HepG2 (cell line): Measurements from ENCODE around the gene KDM8. TPM values are rescaled to one million over a fixed set of nuclear protein-coding genes. Genes with fewer than 3 reads are reported as not detected.
A peak's percentile ranks its signal among the peaks of the same experiment; 100 is the strongest.

Experiments used
- ARNTL ChIP-seq: sonication (generic); formaldehyde crosslinking; IDR thresholded peaks from 2 replicates; pipeline ENCODE4 v1.4.0; 2020; ENCODE audit warnings: mild to moderate bottlenecking, missing genetic modification reagents
- FOXO1 ChIP-seq: sonication (generic); formaldehyde crosslinking; IDR thresholded peaks from 2 replicates; pipeline ENCODE4 v1.4.0; 2020; ENCODE audit warnings: missing genetic modification reagents
- HMG20A ChIP-seq: IDR thresholded peaks from 2 replicates; pipeline ENCODE4 v1.6.1; 2016; ENCODE audit warnings: borderline replicate concordance
- KDM6A ChIP-seq: IDR thresholded peaks from 2 replicates; pipeline ENCODE4 v1.6.1; 2016; ENCODE audit warnings: low read depth
- NR1H2 ChIP-seq: sonication (generic); formaldehyde crosslinking; IDR thresholded peaks from 2 replicates; pipeline ENCODE4 v1.8.1; 2022; ENCODE audit warnings: low read depth, missing genetic modification reagents, borderline replicate concordance
- NR2F1 ChIP-seq, 2 experiments: fragments of 450-650 bp in 1 of 2; formaldehyde crosslinking in 1 of 2; IDR thresholded peaks; 2 replicates each; pipeline versions ENCODE4 v1.5.0 to v1.6.1; 2016 to 2020; ENCODE audit warnings: mild to moderate bottlenecking in 1 of 2, missing compliant biosample characterization in 1 of 2, missing genetic modification reagents in 1 of 2, moderate library complexity in 1 of 2
- PHB2 ChIP-seq: fragments of 450-650 bp; IDR thresholded peaks from 2 replicates; pipeline ENCODE4 v1.6.1; 2018; ENCODE audit not compliant: partially characterized antibody
- POGZ ChIP-seq: sonication (generic); formaldehyde crosslinking; IDR thresholded peaks from 2 replicates; pipeline ENCODE4 v1.4.0; 2020; ENCODE audit warnings: mild to moderate bottlenecking, missing genetic modification reagents
- RFX1 ChIP-seq: fragments of 450-650 bp; IDR thresholded peaks from 2 replicates; pipeline ENCODE4 v1.6.1; 2017
- SMC3 ChIP-seq: IDR thresholded peaks from 2 replicates; pipeline ENCODE4 v1.6.1; 2011; ENCODE audit warnings: low read length, improper control_type of control experiment
- TMF1 ChIP-seq: sonication (generic); formaldehyde crosslinking; IDR thresholded peaks from 2 replicates; pipeline ENCODE4 v1.8.1; 2022; ENCODE audit warnings: low read depth, missing genetic modification reagents
- ZNF234 ChIP-seq: sonication (generic); formaldehyde crosslinking; conservative IDR thresholded peaks from 2 replicates; pipeline ENCODE4 v1.5.1; 2020; ENCODE audit warnings: mild to moderate bottlenecking, missing genetic modification reagents
- ZNF235 ChIP-seq: sonication (generic); formaldehyde crosslinking; IDR thresholded peaks from 2 replicates; pipeline ENCODE4 v1.8.1; 2023; ENCODE audit warnings: mild to moderate bottlenecking, missing genetic modification reagents, borderline replicate concordance
- ZNF264 ChIP-seq: sonication (generic); formaldehyde crosslinking; IDR thresholded peaks from 2 replicates; pipeline ENCODE4 v1.4.0; 2020; ENCODE audit warnings: missing genetic modification reagents
- ZNF33B ChIP-seq: sonication (generic); formaldehyde crosslinking; IDR thresholded peaks from 2 replicates; pipeline ENCODE4 v1.5.1; 2020; ENCODE audit warnings: mild to moderate bottlenecking, missing genetic modification reagents
- ZNF768 ChIP-seq: sonication (generic); formaldehyde crosslinking; IDR thresholded peaks from 2 replicates; pipeline ENCODE4 v1.4.0; 2020; ENCODE audit warnings: missing genetic modification reagents
- ZSCAN29 ChIP-seq: sonication (generic); formaldehyde crosslinking; conservative IDR thresholded peaks from 2 replicates; pipeline ENCODE4 v1.4.0; 2020; ENCODE audit warnings: mild to moderate bottlenecking, missing genetic modification reagents
- ZSCAN31 ChIP-seq: sonication (generic); formaldehyde crosslinking; IDR thresholded peaks from 2 replicates; pipeline ENCODE4 v1.5.0; 2020; ENCODE audit warnings: low read depth, mild to moderate bottlenecking, missing genetic modification reagents
- polyA plus RNA-seq, 8 experiments: library from polyadenylated mRNA; depleted of rRNA in 3 of 8; stranded (reverse) in 7 of 8; unstranded in 1 of 8; fragments of >200 nt; fragmentation: Illumina TruSeq in 4 of 8; extraction: Trizol in 4 of 8; gene quantifications; 2 replicates each; pipeline versions ENCODE4 v1.2.1 to v1.2.3, GENCODE V29; 2011 to 2016; ENCODE audit warnings: low read depth in 4 of 8, missing spikeins in 1 of 8, mixed read lengths in 1 of 8; ENCODE audit not compliant: insufficient read depth in 1 of 8
- total RNA-seq, 5 experiments: library from RNA; depleted of rRNA; stranded (reverse); fragments of >200 nt; fragmentation: Illumina TruSeq; extraction: Trizol; gene quantifications; 2 replicates each; pipeline ENCODE4 v1.2.3, GENCODE V29; 2016; ENCODE audit warnings: low read depth in 1 of 5
- TF ChIP-seq, protein P1 (sequence below): sonication (generic); formaldehyde crosslinking; IDR thresholded peaks from 2 replicates; pipeline ENCODE4 v1.4.0; 2020; ENCODE audit warnings: missing genetic modification reagents, borderline replicate concordance
- TF ChIP-seq, protein P2 (sequence below): sonication (generic); formaldehyde crosslinking; IDR thresholded peaks from 2 replicates; pipeline ENCODE4 v1.4.0; 2020; ENCODE audit warnings: low read depth, mild to moderate bottlenecking, missing genetic modification reagents
- TF ChIP-seq, protein P3 (sequence below): sonication (generic); formaldehyde crosslinking; IDR thresholded peaks from 2 replicates; pipeline ENCODE4 v1.4.0; 2020; ENCODE audit warnings: mild to moderate bottlenecking, missing genetic modification reagents
- TF ChIP-seq, protein P4 (sequence below): sonication (generic); formaldehyde crosslinking; conservative IDR thresholded peaks from 2 replicates; pipeline ENCODE4 v1.4.0; 2020; ENCODE audit warnings: missing genetic modification reagents

KDM8 gene
- total and polyA plus RNA-seq, 2 of the 13 experiments (the other 11 are each of a cell fraction or from before 2014, with no cell fraction given) = 3.3 to 8.6 TPM

DNA sequence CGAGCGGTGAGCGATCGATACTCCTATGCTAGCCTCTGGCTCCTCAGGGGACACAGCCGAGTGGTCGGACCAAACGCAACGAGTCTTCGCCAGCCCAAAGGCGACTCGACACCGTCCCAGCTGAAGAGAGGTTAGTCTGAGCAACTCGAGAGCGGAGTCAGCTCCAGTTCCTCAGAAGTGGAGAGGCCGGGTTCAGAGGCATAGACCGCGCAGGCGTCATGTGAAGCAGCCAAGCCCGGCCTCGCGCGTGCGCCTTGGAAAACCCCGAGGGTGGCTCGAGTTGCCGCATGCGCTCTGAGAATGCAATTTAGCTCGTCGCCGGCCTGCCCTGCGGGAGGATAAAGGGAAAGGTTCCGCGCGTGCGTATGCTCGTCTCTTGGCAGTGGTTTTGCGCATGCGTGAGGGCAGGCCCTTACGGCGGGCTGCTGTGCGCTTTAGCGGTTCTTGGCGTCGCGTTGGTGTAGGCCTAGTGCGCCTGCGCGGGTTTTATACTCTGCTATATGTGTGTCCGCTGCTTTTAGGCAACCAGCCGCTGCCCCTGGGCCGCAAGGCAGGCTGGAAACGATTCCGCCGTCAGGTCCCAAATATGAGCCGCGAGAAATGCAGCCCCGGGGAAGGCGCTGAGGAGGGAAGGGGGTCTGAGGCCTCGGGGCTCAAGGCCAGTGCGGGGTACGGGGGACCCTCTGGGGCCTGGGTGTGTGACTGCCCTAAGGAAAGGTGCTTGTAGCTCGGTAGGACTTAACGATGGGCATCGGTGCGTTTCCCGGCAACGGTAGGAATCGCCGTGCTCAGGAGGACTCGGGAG, at the start of gene KDM8 (continued):
- TF ChIP-seq, protein P1, sequence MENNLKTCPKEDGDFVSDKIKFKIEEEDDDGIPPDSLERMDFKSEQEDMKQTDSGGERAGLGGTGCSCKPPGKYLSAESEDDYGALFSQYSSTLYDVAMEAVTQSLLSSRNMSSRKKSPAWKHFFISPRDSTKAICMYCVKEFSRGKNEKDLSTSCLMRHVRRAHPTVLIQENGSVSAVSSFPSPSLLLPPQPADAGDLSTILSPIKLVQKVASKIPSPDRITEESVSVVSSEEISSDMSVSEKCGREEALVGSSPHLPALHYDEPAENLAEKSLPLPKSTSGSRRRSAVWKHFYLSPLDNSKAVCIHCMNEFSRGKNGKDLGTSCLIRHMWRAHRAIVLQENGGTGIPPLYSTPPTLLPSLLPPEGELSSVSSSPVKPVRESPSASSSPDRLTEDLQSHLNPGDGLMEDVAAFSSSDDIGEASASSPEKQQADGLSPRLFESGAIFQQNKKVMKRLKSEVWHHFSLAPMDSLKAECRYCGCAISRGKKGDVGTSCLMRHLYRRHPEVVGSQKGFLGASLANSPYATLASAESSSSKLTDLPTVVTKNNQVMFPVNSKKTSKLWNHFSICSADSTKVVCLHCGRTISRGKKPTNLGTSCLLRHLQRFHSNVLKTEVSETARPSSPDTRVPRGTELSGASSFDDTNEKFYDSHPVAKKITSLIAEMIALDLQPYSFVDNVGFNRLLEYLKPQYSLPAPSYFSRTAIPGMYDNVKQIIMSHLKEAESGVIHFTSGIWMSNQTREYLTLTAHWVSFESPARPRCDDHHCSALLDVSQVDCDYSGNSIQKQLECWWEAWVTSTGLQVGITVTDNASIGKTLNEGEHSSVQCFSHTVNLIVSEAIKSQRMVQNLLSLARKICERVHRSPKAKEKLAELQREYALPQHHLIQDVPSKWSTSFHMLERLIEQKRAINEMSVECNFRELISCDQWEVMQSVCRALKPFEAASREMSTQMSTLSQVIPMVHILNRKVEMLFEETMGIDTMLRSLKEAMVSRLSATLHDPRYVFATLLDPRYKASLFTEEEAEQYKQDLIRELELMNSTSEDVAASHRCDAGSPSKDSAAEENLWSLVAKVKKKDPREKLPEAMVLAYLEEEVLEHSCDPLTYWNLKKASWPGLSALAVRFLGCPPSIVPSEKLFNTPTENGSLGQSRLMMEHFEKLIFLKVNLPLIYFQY (CRISPR knock-in tag) = peak; percentile 66; the same call in 1 of the 2 replicates
- peak; percentile 51 for TF ChIP-seq ZNF768 (CRISPR knock-in tag)
- peak; percentile 94; the same call in 1 of the 2 replicates for TF ChIP-seq ZNF33B (CRISPR knock-in tag)
- TF ChIP-seq POGZ = peak; percentile 55; the same call in 1 of the 2 replicates
- peak; percentile 93 for TF ChIP-seq ZSCAN31
- peak; percentile 52 for TF ChIP-seq ZNF264 (CRISPR knock-in tag)
- TF ChIP-seq PHB2 = no peak
- TF ChIP-seq, protein P2, sequence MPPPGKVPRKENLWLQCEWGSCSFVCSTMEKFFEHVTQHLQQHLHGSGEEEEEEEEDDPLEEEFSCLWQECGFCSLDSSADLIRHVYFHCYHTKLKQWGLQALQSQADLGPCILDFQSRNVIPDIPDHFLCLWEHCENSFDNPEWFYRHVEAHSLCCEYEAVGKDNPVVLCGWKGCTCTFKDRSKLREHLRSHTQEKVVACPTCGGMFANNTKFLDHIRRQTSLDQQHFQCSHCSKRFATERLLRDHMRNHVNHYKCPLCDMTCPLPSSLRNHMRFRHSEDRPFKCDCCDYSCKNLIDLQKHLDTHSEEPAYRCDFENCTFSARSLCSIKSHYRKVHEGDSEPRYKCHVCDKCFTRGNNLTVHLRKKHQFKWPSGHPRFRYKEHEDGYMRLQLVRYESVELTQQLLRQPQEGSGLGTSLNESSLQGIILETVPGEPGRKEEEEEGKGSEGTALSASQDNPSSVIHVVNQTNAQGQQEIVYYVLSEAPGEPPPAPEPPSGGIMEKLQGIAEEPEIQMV = peak; percentile 83
- peak; percentile 58; the same call in 1 of the 2 replicates for TF ChIP-seq RFX1
- TF ChIP-seq TMF1 (CRISPR knock-in tag) = peak; percentile 90; the same call in 1 of the 2 replicates
- TF ChIP-seq, protein P3, sequence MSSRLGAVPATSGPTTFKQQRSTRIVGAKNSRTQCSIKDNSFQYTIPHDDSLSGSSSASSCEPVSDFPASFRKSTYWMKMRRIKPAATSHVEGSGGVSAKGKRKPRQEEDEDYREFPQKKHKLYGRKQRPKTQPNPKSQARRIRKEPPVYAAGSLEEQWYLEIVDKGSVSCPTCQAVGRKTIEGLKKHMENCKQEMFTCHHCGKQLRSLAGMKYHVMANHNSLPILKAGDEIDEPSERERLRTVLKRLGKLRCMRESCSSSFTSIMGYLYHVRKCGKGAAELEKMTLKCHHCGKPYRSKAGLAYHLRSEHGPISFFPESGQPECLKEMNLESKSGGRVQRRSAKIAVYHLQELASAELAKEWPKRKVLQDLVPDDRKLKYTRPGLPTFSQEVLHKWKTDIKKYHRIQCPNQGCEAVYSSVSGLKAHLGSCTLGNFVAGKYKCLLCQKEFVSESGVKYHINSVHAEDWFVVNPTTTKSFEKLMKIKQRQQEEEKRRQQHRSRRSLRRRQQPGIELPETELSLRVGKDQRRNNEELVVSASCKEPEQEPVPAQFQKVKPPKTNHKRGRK = no peak
- no peak for TF ChIP-seq ARNTL
- peak; percentile 76; the same call in 1 of the 2 replicates for TF ChIP-seq ZSCAN29 (CRISPR knock-in tag)
- TF ChIP-seq NR2F1 (CRISPR knock-in tag; IDR thresholded peaks at IDR 0.05) = no peak
- TF ChIP-seq, protein P4, sequence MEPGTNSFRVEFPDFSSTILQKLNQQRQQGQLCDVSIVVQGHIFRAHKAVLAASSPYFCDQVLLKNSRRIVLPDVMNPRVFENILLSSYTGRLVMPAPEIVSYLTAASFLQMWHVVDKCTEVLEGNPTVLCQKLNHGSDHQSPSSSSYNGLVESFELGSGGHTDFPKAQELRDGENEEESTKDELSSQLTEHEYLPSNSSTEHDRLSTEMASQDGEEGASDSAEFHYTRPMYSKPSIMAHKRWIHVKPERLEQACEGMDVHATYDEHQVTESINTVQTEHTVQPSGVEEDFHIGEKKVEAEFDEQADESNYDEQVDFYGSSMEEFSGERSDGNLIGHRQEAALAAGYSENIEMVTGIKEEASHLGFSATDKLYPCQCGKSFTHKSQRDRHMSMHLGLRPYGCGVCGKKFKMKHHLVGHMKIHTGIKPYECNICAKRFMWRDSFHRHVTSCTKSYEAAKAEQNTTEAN (CRISPR knock-in tag) = peak; percentile 45; the same call in 1 of the 2 replicates
- TF ChIP-seq ZNF235 (CRISPR knock-in tag) = peak; percentile 22; the same call in 1 of the 2 replicates
- peak; percentile 37; the same call in 1 of the 2 replicates for TF ChIP-seq HMG20A (CRISPR knock-in tag)
- TF ChIP-seq NR1H2 = no peak
- peak; percentile 60; the same call in 1 of the 2 replicates for TF ChIP-seq FOXO1
- TF ChIP-seq ZNF234 (CRISPR knock-in tag) = no peak
- TF ChIP-seq SMC3 = no peak
- TF ChIP-seq KDM6A (CRISPR knock-in tag) = peak; percentile 40; the same call in 1 of the 2 replicates
